ENCODE results near the gene MAT1A. TPM values are rescaled to one million over a fixed set of nuclear protein-coding genes. Genes with fewer than 3 reads are reported as not detected.

MAT1A gene
- total RNA-seq, 1 donor from 2014 or later: not detected

DNA sequence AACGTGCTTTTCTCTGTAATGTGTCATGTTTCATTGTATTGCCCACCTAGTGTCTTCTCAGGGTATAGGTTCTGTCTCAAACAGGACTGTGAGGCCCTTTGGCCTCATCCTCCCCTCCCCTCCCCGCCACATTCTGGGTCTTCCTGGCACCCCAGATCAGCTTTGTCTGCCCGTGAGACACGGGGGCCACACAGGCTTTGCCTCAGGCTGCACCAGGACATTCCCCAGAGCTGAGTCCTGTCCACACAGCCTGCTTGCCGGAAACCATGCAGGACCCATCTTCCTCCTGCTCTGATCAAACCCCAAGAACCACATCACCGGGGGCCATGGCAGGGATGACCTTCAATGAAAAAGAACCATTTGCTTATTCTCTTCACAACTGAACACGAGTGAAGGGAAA, 18.6 kb downstream of the MAT1A start:
- H3K27ac Mint-ChIP-seq (ENCODE audit: unreplicated experiment): no peak overlapping the region
- no peak for DNase-seq (ENCODE audit: low read depth, low spot score)
- TF ChIP-seq, protein P1, sequence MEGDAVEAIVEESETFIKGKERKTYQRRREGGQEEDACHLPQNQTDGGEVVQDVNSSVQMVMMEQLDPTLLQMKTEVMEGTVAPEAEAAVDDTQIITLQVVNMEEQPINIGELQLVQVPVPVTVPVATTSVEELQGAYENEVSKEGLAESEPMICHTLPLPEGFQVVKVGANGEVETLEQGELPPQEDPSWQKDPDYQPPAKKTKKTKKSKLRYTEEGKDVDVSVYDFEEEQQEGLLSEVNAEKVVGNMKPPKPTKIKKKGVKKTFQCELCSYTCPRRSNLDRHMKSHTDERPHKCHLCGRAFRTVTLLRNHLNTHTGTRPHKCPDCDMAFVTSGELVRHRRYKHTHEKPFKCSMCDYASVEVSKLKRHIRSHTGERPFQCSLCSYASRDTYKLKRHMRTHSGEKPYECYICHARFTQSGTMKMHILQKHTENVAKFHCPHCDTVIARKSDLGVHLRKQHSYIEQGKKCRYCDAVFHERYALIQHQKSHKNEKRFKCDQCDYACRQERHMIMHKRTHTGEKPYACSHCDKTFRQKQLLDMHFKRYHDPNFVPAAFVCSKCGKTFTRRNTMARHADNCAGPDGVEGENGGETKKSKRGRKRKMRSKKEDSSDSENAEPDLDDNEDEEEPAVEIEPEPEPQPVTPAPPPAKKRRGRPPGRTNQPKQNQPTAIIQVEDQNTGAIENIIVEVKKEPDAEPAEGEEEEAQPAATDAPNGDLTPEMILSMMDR (conservative IDR thresholded peaks at IDR 0.05): no peak
- no peaks in the 10 kb centered on the region for H3K36me3 Mint-ChIP-seq (ENCODE audit: low read depth)
- no peak overlapping the region for H3K4me3 Mint-ChIP-seq
- H3K9me3 Mint-ChIP-seq: peaks cover 6% of the 10 kb centered on the region
- peaks cover 12% of the 10 kb centered on the region for H3K4me1 Mint-ChIP-seq
- H3K27me3 Mint-ChIP-seq (ENCODE audit: low read depth): no peaks in the 10 kb centered on the region

DNA sequence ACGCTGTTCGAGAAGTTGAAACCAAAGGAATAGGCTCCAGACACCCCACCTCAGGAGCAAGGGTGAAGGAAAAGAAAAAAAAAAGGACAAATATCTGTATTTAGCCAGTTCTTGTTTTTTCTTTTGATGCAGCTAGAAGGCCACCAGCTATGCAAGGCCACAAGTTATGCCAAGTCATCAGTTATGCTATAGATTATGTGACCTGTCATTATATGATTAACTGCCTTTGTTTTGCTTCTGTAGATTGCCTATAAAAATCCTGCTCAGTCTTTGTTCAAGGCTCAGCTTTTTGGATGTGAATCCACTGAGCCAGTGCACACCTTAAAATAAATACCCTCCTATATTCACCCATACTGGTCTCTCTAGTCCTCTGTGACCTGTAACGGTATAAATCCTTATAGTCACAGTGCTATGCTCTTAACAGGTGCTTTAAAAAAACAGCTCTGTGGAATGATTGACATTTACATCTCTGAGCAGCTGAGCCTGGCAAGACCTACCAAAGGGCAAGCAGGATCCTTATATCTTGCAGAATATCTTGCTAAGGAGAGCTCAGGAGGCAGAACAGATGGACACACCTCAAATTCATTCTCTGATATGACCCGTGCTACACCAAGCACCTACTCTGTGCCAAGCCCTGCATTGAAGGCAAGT, 20.4 kb downstream of the MAT1A start:
- DNase-seq (ENCODE audit: low read depth, low spot score): no peak
- peaks cover 23% of the 10 kb centered on the region for H3K4me1 Mint-ChIP-seq
- no peak overlapping the region for H3K4me3 Mint-ChIP-seq
- H3K9me3 Mint-ChIP-seq: peaks cover 6% of the 10 kb centered on the region
- H3K36me3 Mint-ChIP-seq (ENCODE audit: low read depth): no peaks in the 10 kb centered on the region
- H3K27ac Mint-ChIP-seq (ENCODE audit: unreplicated experiment): no peak overlapping the region
- no peaks in the 10 kb centered on the region for H3K27me3 Mint-ChIP-seq (ENCODE audit: low read depth)
- TF ChIP-seq, protein P1 (conservative IDR thresholded peaks at IDR 0.05): no peak

DNA sequence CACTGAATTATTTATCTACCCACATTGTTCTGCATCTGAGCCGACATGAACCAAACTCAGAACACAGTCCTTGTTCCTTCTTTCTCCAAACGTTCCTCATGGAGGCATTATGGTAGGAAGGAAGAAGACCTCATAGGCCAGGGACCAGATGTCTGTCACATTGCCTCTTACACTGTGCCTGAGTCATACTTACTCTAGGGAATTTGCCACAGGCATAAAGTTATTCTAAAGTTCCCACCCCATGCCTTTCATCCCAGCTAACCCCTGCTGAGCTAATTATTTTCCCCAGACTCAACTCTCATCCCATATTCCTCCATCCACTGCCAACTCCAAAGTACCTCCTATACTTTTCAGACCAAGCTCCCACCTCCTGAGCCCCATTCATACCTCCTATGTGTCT, 21.2 kb downstream of the MAT1A start:
- Mint-ChIP-seq H3K27ac (ENCODE audit: unreplicated experiment) (no peak overlapping the region), H3K4me1 (peaks cover 23% of the 10 kb centered on the region), H3K4me3 (no peak overlapping the region), H3K36me3 (ENCODE audit: low read depth) (no peaks in the 10 kb centered on the region), H3K27me3 (ENCODE audit: low read depth) (no peaks in the 10 kb centered on the region), H3K9me3 (peaks cover 6% of the 10 kb centered on the region)
- TF ChIP-seq, protein P1 (conservative IDR thresholded peaks at IDR 0.05): no peak
- no peak for DNase-seq (ENCODE audit: low read depth, low spot score)

DNA sequence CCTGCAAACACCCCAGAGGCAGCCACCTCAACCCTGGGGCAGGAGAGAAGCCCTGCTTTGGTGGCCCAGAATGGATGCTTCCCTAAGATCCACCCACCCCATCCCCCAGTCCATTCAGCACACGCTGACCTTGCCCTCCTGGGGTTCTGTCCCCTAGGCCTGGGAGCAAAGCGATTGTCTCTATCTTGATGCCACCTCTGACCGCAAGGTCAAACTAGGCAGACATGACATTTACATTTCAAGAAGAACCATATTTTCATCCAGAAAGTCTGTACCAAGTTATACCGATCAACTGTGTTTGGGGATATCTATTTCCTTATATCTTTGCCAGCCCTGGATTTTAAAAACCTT, 23.0 kb downstream of the MAT1A start:
- TF ChIP-seq, protein P1 (conservative IDR thresholded peaks at IDR 0.05): no peak
- no peak for DNase-seq (ENCODE audit: low read depth, low spot score)
- Mint-ChIP-seq H3K36me3 (ENCODE audit: low read depth) (no peaks in the 10 kb centered on the region), H3K27ac (ENCODE audit: unreplicated experiment) (no peak overlapping the region), H3K4me1 (peaks cover 23% of the 10 kb centered on the region), H3K27me3 (ENCODE audit: low read depth) (no peaks in the 10 kb centered on the region), H3K9me3 (peaks cover 6% of the 10 kb centered on the region), H3K4me3 (no peak overlapping the region)

DNA sequence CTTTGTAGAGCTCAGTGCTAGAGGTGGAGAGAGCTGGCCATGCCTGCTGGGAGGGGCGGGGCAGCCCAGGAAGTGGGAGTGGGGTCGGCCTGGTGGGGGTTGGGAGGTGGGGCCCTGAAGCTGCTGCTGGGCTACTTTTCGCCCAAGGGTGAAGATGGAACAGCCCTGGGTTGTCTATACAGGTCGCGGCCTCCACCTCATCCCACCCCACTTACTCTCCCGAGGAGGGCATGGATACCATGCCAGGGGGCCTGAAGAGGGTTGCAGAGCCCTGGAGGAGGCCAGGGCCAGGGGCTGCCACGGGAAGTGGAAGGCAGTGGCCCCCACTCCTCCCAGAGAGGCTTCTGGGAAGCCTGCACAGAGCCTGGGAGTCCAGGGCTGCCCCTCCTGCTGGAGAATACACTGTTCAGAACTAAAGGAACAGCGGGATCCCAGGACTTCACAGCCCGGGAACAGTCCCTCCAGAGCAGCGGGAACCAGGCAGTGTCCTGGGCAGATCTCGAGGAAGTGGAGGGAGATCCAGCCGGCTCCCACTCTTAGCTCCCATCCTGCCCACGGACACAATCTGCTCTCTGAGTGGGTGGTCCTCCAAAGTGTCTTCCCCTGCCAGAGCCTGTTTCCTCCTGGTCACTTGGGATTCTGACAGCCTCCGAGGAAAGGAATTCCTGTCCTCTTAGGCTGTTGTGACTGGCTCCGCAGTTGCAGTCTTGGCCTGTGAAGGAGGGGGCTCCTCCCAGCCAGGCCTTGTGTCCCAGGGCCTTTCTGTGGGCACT, 23.5 kb downstream of the MAT1A start:
- DNase-seq (ENCODE audit: low read depth, low spot score): peak; percentile 14
- Mint-ChIP-seq H3K4me1 (peaks cover 23% of the 10 kb centered on the region), H3K4me3 (no peak overlapping the region), H3K9me3 (peaks cover 6% of the 10 kb centered on the region), H3K27me3 (ENCODE audit: low read depth) (no peaks in the 10 kb centered on the region), H3K36me3 (ENCODE audit: low read depth) (no peaks in the 10 kb centered on the region), H3K27ac (ENCODE audit: unreplicated experiment) (peak overlapping the region; percentile 85)
- TF ChIP-seq, protein P1 (conservative IDR thresholded peaks at IDR 0.05): no peak
